Stomach (tissue), 9 donors: ENCODE data around the gene AKAP10. TPM values are rescaled to one million over a fixed set of nuclear protein-coding genes. Genes with fewer than 3 reads are reported as not detected.
"Not testable (repeated sequence)": the region's sequence is repeated elsewhere in the genome, so short reads cannot be mapped to it uniquely, and the experiment has no call there.

Experiments
- DNase-seq, 2 donors: peaks; one replicate each; pipeline versions ENCODE4 v3.0.0 to v3.0.0-alpha.2; 2013 to 2019
- H3K27ac ChIP-seq, 5 donors: fragments of 200-600 bp in 4 of 5; sonication (generic) in 4 of 5; one replicate each; pipeline ENCODE4 v1.5.1; 2013 to 2019; ENCODE audit warnings: mild to moderate bottlenecking in 1 of 5, moderate library complexity in 1 of 5
- H3K27me3 ChIP-seq, 3 donors: fragments of 200-600 bp; sonication (generic); one replicate each; pipeline ENCODE4 v1.5.1; 2017 to 2019; ENCODE audit warnings: mixed run types in 1 of 3
- H3K36me3 ChIP-seq, 4 donors: fragments of 200-600 bp; sonication (generic); 1 replicate in 3 of 4; 2 replicates in 1 of 4; pipeline ENCODE4 v1.5.1; 2016 to 2019
- H3K4me1 ChIP-seq, 4 donors: fragments of 200-600 bp; sonication (generic); one replicate each; pipeline ENCODE4 v1.5.1; 2016 to 2019
- H3K4me3 ChIP-seq, 4 donors: fragments of 200-600 bp; sonication (generic) in 3 of 4; one replicate each; pipeline ENCODE4 v1.5.1; 2016 to 2019; ENCODE audit warnings: mild to moderate bottlenecking in 1 of 4
- H3K9me3 ChIP-seq, 4 donors: fragments of 200-600 bp; sonication (generic); one replicate each; pipeline ENCODE4 v1.5.1; 2016 to 2019
- CTCF ChIP-seq, 7 experiments: fragments of 450-650 bp in 4 of 7; fragments of 200-600 bp in 3 of 7; sonication (generic) in 3 of 7; IDR thresholded peaks; one replicate each; pipeline ENCODE4 v1.5.1; 2016 to 2019; ENCODE audit warnings: antibody characterized with exemption in 7 of 7, control low read depth in 2 of 7, mild to moderate bottlenecking in 1 of 7
- EP300 ChIP-seq: sonication (generic); formaldehyde crosslinking; IDR thresholded peaks from one replicate; pipeline ENCODE4 v1.6.1; 2017; ENCODE audit warnings: antibody characterized with exemption
- POLR2A ChIP-seq, 4 donors: fragments of 450-650 bp; IDR thresholded peaks; one replicate each; pipeline ENCODE4 v1.6.1; 2016; ENCODE audit warnings: antibody characterized with exemption in 4 of 4, control low read depth in 2 of 4, mild to moderate bottlenecking in 1 of 4, moderate library complexity in 1 of 4
- POLR2AphosphoS5 ChIP-seq, 3 donors: sonication (generic); formaldehyde crosslinking; IDR thresholded peaks; one replicate each; pipeline ENCODE4 v1.6.1; 2016; ENCODE audit warnings: antibody characterized with exemption in 3 of 3
- WGBS, 5 donors: extraction: QIAGEN DNeasy Blood & Tissue Kit in 3 of 5; methylation state at CpG; one replicate each; pipeline versions ENCODE4 v1.1.5 to v1.1.7; 2013 to 2018; 5-methylcytosine and 5-hydroxymethylcytosine counted together
- intact Hi-C: fragments of 100-400 bp; cut with DNase I; formaldehyde crosslinking; loops from one replicate; pipeline ENCODE4 v1.15.1; 2023; ENCODE audit warnings: low total_unique reads
- polyA plus RNA-seq, 3 donors: library from polyadenylated mRNA; stranded (reverse); fragments of 200-250 nt; gene quantifications; one replicate each; pipeline ENCODE4 v1.2.3, GENCODE V29; 2013
- total RNA-seq, 5 donors: library from RNA; depleted of rRNA; stranded (reverse); fragments of >200 nt; gene quantifications; one replicate each; pipeline versions ENCODE4 v1.1.0 to v1.2.3, GENCODE V29; 2014 to 2016
- donor health status: healthy with polysubstance abuse.
- donor health status: Bipolar disorder and iron deficiency.
- donor health status: healthy.

Gene AKAP10
- total and polyA plus RNA-seq, 8 donors: 5.1 to 54.5 (median 25.7) TPM

GRCh38 chr17:19900809-19901208 lies 76.8 kb downstream of the AKAP10 start:
- Histone ChIP-seq H3K4me1 (peaks cover 0 to 28% (median 12%) of the 10 kb centered on the region in 4 donors), H3K27me3 (no peaks in the 10 kb centered on the region), H3K4me3 (no peak overlapping the region), H3K36me3 (peaks cover 23 to 63% (median 58%) of the 10 kb centered on the region in 4 donors), H3K27ac (no peak overlapping the region), H3K9me3 (no peaks in the 10 kb centered on the region)
- intact Hi-C loops: no loop called here
- TF ChIP-seq CTCF (IDR thresholded peaks at IDR 0.05) (no peak), POLR2AphosphoS5 (IDR thresholded peaks at IDR 0.05) (no peak), POLR2A (IDR thresholded peaks at IDR 0.05) (no peak), EP300 (no peak)
- no peak for DNase-seq
- WGBS, 5 donors: 91 to 100% (median 93%) methylated on average over 2 of the region's 2 CpGs

DNA sequence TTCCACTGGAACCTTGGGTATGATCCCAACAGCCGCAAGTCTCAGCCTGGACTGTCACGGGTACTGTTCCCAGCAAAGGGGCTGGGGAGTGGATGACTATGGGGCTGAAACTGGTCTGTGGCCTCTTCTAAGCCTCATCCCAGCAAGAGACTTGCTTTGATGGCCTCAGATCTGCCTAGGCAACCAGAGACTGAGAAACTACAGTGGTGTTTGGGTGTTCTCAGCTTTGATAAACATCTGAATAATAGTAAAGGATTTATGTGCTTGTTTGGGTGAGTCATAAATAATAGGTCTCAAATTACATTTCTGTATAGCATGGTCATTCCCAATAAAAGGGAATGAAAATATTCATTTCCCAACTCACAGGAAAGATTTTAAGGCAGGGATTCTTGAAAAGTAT lies 79.7 kb downstream of the AKAP10 start:
- intact Hi-C loops: no loop called here
- Histone ChIP-seq H3K4me3 (no peak overlapping the region), H3K27me3 (no peaks in the 10 kb centered on the region), H3K4me1 (peaks cover 0 to 23% (median 12%) of the 10 kb centered on the region in 4 donors), H3K27ac (peak overlapping the region in 2 of 5 donors; percentile 30 to 45), H3K36me3 (peaks cover 5 to 34% (median 29%) of the 10 kb centered on the region in 4 donors), H3K9me3 (no peaks in the 10 kb centered on the region)
- peak in 1 of 2 donors; percentile 12 for DNase-seq
- 46 to 84% (median 59%) methylated on average over 2 of the region's 2 CpGs for WGBS, 5 donors
- TF ChIP-seq POLR2AphosphoS5 (IDR thresholded peaks at IDR 0.05) (peak in 1 of 3 donors; percentile 34), CTCF (IDR thresholded peaks at IDR 0.05) (no peak), POLR2A (IDR thresholded peaks at IDR 0.05) (no peak), EP300 (no peak)

- no peak overlapping the region for H3K4me3 ChIP-seq
- peak in 1 of 2 donors; percentile 61 for DNase-seq
- peaks cover 0 to 23% (median 12%) of the 10 kb centered on the region in 4 donors for H3K4me1 ChIP-seq
- peaks cover 4 to 27% (median 22%) of the 10 kb centered on the region in 4 donors for H3K36me3 ChIP-seq
- no peak for TF ChIP-seq POLR2A (IDR thresholded peaks at IDR 0.05)
- H3K27ac ChIP-seq: peak overlapping the region in 2 of 5 donors; percentile 30 to 45
- WGBS, 5 donors: 55 to 65% (median 60%) methylated on average over 8 of the region's 8 CpGs
- H3K9me3 ChIP-seq: no peaks in the 10 kb centered on the region
- intact Hi-C loops: no loop called here
- no peaks in the 10 kb centered on the region for H3K27me3 ChIP-seq
Measured at GRCh38 chr17:19897090-19897837, 80.4 kb downstream of the AKAP10 start.

- 65 to 87% (median 77%) methylated on average over 2 of the region's 2 CpGs for WGBS, 5 donors
- Histone ChIP-seq H3K27ac (no peak overlapping the region), H3K36me3 (peaks cover 4 to 22% (median 17%) of the 10 kb centered on the region in 4 donors), H3K4me3 (no peak overlapping the region), H3K27me3 (no peaks in the 10 kb centered on the region), H3K4me1 (peaks cover 0 to 23% (median 12%) of the 10 kb centered on the region in 4 donors), H3K9me3 (no peaks in the 10 kb centered on the region)
- no peak for TF ChIP-seq CTCF (IDR thresholded peaks at IDR 0.05)
- TF ChIP-seq POLR2AphosphoS5 (IDR thresholded peaks at IDR 0.05): no peak
- no peak for TF ChIP-seq POLR2A (IDR thresholded peaks at IDR 0.05)
- no peak for TF ChIP-seq EP300
- DNase-seq: no peak
- intact Hi-C loops: no loop called here
Measured at GRCh38 chr17:19896679-19897078, 80.9 kb downstream of the AKAP10 start.

GRCh38 chr17:19890554-19890953 lies 87.1 kb downstream of the AKAP10 start:
- H3K4me1 ChIP-seq, H3K9me3 ChIP-seq, DNase-seq, H3K27me3 ChIP-seq, H3K27ac ChIP-seq, intact Hi-C loops, H3K4me3 ChIP-seq, H3K36me3 ChIP-seq: not testable (repeated sequence)
- 81 to 90% (median 84%) methylated on average over 5 of the region's 5 CpGs for WGBS, 5 donors

DNA sequence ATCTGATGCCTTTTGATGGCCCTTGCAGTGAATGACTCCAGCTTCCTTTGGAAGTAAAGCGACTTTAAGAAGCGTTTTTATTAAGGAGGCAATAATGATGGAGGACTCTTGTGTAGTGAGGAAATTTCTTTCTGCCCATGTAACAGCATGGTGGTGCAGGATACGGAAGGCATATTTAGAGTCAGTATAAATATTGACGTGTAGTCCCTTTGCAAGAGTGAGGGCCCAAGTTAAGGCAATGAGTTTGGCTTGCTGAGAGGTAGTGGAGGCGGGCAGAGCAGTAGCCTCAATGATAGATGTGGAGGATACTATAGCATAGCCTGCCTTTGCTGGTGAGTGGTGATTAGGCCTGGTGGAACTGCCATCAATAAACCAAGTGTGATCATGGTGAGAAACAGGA lies 87.6 kb downstream of the AKAP10 start:
- not testable (repeated sequence) for H3K4me3 ChIP-seq, H3K27ac ChIP-seq

More for the DNA sequence above, 87.6 kb downstream of the AKAP10 start:
- 90 to 95% (median 92%) methylated on average over 5 of the region's 5 CpGs for WGBS, 5 donors
- H3K9me3 ChIP-seq, H3K4me1 ChIP-seq, H3K36me3 ChIP-seq, DNase-seq, intact Hi-C loops, H3K27me3 ChIP-seq: not testable (repeated sequence)
